Glutamatergic neuron (in vitro differentiated cells): ENCODE data around the gene SAMD8. TPM values are rescaled to one million over a fixed set of nuclear protein-coding genes. Genes with fewer than 3 reads are reported as not detected.
"Not testable (repeated sequence)": the region's sequence is repeated elsewhere in the genome, so short reads cannot be mapped to it uniquely, and the experiment has no call there.

Experiments
- DNase-seq: peaks from one replicate; pipeline ENCODE4 v3.0.0; 2022
- H3K27ac Mint-ChIP-seq: one replicate; pipeline ENCODE4 v1.8.0; 2020; ENCODE audit warnings: mild to moderate bottlenecking, mixed read lengths, inconsistent platforms; ENCODE audit not compliant: unreplicated experiment
- H3K27me3 Mint-ChIP-seq: one replicate; pipeline ENCODE4 v1.8.0; 2020; ENCODE audit warnings: mild to moderate bottlenecking, moderate library complexity, mixed read lengths, inconsistent platforms; ENCODE audit not compliant: unreplicated experiment
- H3K36me3 Mint-ChIP-seq: one replicate; pipeline ENCODE4 v1.8.0; 2020; ENCODE audit warnings: mild to moderate bottlenecking, mixed read lengths, inconsistent platforms; ENCODE audit not compliant: unreplicated experiment
- H3K4me1 Mint-ChIP-seq: one replicate; pipeline ENCODE4 v1.8.0; 2020; ENCODE audit warnings: mild to moderate bottlenecking, low read depth, mixed read lengths, inconsistent platforms; ENCODE audit not compliant: unreplicated experiment
- H3K4me3 Mint-ChIP-seq: one replicate; pipeline ENCODE4 v1.8.0; 2020; ENCODE audit warnings: mild to moderate bottlenecking, mixed read lengths, inconsistent platforms; ENCODE audit not compliant: unreplicated experiment
- H3K9me3 Mint-ChIP-seq: one replicate; pipeline ENCODE4 v1.8.0; 2020; ENCODE audit warnings: mild to moderate bottlenecking, moderate library complexity, mixed read lengths, inconsistent platforms; ENCODE audit not compliant: unreplicated experiment
- total RNA-seq: library from RNA; stranded (reverse); fragmentation: NEBNext Ultra II Directional; extraction: Animal tissue kit (Norgen Biotek cat#: 25700); gene quantifications from one replicate; pipeline ENCODE4 v1.2.1, GENCODE V29; 2021; ENCODE audit not compliant: unreplicated experiment
- TF ChIP-seq, protein P1 (sequence below): fragments of 200-600 bp; sonication (generic); IDR thresholded peaks from one replicate; pipeline ENCODE4 v1.5.0; 2021; ENCODE audit not compliant: partially characterized antibody, unreplicated experiment

SAMD8 gene
- total RNA-seq, 1 donor from 2014 or later = 32.8 TPM

DNA sequence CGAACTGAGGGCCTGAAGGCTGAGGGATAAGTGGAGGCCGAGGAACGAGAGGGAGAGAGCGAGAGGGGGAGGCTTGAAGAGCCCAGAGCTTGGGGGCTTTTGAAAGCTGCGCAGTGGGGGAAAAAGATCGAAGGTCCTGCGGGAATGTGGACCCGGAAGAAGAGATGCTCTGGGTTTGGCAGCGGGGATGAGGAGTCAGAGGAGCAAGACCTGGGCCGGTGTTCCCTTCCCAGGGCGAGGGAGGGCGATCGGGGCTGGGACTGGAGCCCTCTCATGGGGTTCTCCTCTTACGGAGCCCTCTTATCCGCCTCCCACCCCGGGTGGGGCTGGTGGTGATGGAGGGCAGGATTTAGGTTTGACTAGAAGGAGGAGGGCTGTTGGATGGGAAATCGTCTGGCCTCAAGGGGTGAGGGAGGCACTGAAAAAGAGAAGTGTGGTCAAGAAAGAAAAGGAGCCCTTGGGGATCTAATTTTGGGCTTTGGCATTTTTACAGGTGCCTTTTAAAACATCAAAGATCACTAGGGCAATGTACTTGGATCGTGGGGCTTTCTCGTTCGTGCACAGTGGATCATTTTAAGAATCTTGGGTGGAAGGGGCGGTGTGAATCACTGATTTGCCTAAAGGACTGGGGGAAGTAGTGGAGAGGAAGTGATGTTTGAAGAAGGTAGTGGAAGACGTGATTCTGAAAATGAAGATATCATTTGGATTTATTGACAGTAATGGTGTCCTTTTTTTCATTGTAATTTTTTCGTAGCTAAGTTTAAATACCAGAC is 637 bp downstream of the SAMD8 start:
- DNase-seq = peak; percentile 65
- Mint-ChIP-seq H3K27me3 (peaks cover 8% of the 10 kb centered on the region), H3K36me3 (no peaks in the 10 kb centered on the region), H3K4me3 (peak overlapping the region; percentile 90), H3K9me3 (peaks cover 13% of the 10 kb centered on the region), H3K4me1 (peaks cover 6% of the 10 kb centered on the region), H3K27ac (peak overlapping the region; percentile 99)
- TF ChIP-seq, protein P1, sequence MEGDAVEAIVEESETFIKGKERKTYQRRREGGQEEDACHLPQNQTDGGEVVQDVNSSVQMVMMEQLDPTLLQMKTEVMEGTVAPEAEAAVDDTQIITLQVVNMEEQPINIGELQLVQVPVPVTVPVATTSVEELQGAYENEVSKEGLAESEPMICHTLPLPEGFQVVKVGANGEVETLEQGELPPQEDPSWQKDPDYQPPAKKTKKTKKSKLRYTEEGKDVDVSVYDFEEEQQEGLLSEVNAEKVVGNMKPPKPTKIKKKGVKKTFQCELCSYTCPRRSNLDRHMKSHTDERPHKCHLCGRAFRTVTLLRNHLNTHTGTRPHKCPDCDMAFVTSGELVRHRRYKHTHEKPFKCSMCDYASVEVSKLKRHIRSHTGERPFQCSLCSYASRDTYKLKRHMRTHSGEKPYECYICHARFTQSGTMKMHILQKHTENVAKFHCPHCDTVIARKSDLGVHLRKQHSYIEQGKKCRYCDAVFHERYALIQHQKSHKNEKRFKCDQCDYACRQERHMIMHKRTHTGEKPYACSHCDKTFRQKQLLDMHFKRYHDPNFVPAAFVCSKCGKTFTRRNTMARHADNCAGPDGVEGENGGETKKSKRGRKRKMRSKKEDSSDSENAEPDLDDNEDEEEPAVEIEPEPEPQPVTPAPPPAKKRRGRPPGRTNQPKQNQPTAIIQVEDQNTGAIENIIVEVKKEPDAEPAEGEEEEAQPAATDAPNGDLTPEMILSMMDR = no peak

DNA sequence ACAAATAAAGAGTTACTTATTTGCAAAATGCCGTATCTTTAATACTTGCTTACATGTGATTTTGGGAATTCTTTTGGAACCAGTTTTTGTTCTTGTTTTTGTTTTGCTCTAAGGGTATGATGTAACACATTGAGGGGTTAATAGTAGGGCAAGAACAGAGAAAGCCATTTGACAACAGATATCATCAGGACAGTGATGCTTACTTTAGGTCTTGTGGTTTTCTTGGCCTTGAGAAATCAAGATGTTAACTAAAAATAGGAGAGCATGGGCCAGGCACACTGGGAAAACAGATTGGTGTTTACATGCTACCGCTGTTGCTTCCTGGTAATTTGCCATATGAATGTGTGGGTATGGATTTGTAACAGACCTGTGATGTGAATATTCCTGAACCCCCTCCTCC is 3.7 kb downstream of the SAMD8 start:
- peaks cover 8% of the 10 kb centered on the region for H3K27me3 Mint-ChIP-seq
- H3K27ac Mint-ChIP-seq = no peak overlapping the region
- TF ChIP-seq, protein P1 = no peak
- no peaks in the 10 kb centered on the region for H3K36me3 Mint-ChIP-seq
- DNase-seq = no peak
- peaks cover 6% of the 10 kb centered on the region for H3K4me1 Mint-ChIP-seq
- H3K9me3 Mint-ChIP-seq = peaks cover 10% of the 10 kb centered on the region
- no peak overlapping the region for H3K4me3 Mint-ChIP-seq

DNA sequence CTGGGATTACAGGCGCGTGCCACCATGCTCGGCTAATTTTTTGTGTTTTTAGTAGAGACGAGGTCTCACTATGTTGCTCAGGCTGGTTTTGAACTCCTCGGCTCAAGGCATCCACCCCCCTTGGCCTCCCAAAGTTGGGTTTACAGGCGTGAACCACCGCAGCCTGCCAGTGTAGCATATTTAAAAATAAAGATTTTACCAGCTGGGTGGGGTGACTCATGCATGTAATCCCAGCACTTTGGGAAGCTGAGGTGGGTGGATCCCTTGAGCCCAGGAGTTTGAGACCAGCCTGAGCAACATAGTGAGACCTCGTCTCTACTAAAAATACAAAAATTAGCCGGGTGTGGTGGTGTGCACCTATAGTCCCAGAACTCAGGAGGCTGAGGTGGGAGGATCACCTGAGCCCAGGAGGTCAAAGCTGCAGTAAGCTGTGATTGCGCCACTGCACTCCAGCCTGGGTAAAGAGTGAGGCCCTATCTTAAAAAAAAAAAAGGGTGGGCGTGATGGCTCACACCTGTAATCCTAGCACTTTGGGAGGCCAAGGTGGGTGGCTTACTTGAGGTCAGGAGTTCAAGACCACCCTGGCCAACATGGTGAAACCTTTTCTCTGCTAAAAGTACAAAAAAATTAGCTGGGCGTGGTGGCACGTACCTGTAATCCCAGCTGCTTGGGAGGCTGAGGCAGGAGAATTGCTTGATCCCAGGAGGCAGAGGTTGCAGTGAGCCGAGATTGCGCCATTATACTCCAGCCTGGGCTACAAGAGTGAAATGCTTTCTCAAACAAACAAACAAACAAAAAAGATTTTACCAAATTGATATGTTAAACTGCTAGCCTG is 5.7 kb downstream of the SAMD8 start:
- H3K9me3 Mint-ChIP-seq, H3K4me1 Mint-ChIP-seq, H3K4me3 Mint-ChIP-seq, H3K27me3 Mint-ChIP-seq, DNase-seq, H3K36me3 Mint-ChIP-seq, H3K27ac Mint-ChIP-seq: not testable (repeated sequence)

DNA sequence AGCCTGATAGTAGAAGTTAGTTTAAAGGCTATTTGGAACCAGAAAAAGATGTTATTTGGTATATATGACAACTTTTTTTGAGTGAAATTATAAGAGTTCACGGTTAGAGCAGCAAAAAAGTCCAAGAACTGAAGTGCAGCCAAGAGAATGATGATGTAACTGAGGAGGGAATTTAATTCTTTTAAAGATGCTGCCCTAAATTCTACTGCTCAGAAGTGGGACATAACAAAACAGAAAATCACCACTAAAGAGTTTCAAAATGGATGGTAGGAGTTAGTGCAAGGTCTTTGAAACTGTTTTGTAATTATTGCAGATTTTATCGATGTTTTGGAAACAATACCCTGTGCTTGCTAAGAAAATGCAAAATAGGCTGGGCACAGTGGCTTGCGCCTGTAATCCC is 6.5 kb downstream of the SAMD8 start:
- no peak overlapping the region for H3K4me3 Mint-ChIP-seq
- peaks cover 1% of the 10 kb centered on the region for H3K9me3 Mint-ChIP-seq
- H3K36me3 Mint-ChIP-seq = no peaks in the 10 kb centered on the region
- H3K27ac Mint-ChIP-seq = no peak overlapping the region
- TF ChIP-seq, protein P1 = no peak
- DNase-seq = no peak
- no peaks in the 10 kb centered on the region for H3K27me3 Mint-ChIP-seq
- H3K4me1 Mint-ChIP-seq = peaks cover 2% of the 10 kb centered on the region

DNA sequence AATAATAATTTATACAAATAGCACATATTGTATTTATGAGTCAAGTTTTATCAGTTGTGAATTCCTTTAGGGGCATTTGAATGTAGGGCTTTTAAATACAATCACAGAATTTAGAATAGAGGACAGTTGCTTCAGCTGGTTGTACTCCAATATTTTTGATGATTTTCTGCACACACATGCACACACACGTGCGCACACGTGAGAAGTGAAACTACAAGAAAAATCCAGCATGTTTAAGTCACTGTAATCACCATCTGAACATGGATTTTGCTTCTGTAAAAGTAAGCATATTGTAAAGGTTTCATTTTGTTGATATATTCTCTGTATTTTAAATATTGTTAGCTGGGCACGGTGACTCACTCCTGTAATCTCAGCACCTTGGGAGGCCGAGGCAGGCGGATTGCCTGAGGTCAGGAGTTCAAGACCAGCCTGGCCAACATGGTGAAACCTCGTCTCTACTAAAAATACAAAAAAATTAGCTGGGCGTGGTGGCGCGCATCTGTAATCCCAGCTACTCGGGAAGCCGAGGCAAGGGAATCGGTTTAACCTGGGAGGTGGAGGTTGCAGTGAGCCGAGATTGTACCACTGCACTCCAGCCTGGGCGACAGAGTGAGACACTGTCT is 8.1 kb downstream of the SAMD8 start:
- H3K4me1 Mint-ChIP-seq, H3K36me3 Mint-ChIP-seq, H3K27ac Mint-ChIP-seq, DNase-seq, H3K9me3 Mint-ChIP-seq, H3K4me3 Mint-ChIP-seq, H3K27me3 Mint-ChIP-seq: not testable (repeated sequence)

DNA sequence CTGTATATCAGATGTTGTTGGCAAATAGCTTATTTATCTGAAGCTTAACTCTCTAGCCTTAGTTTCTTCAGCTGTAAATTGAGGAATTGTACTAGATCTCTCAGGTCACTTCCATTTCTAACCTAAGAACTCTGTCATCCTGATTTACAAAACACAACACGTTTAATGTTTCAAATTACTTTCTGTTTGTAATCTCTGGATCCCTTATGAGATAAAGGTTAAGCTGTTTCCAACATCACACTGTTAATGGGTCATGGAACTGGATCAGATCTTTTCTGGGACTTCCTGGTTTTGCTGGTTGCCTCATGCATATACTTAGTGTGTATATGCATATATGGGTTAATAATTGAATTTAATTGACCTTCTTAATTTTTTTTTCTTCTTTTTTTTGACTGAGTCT is 9.9 kb downstream of the SAMD8 start:
- no peak for DNase-seq
- Mint-ChIP-seq H3K4me3 (no peak overlapping the region), H3K36me3 (no peaks in the 10 kb centered on the region), H3K9me3 (no peaks in the 10 kb centered on the region), H3K4me1 (no peaks in the 10 kb centered on the region), H3K27ac (no peak overlapping the region), H3K27me3 (no peaks in the 10 kb centered on the region)
- TF ChIP-seq, protein P1 = no peak
